A673 (cell line): ENCODE results near the gene ARPC2.

ENCODE experiments used
- CTCF ChIP-seq: fragments of 300-800, 200-600 bp; sonication (generic); conservative IDR thresholded peaks from 2 replicates; pipeline ENCODE4 v1.5.1; 2017; ENCODE audit warnings: low read depth, mild to moderate bottlenecking, antibody characterized with exemption, low read length, moderate library complexity, mixed read lengths
- EZH2 ChIP-seq: fragments of 200-600 bp; sonication (generic); IDR thresholded peaks from 2 replicates; pipeline ENCODE4 v1.6.1; 2017; ENCODE audit warnings: borderline replicate concordance, low read depth, mild to moderate bottlenecking, mixed read lengths, antibody characterized with exemption, low read length; ENCODE audit not compliant: poor library complexity, severe bottlenecking

- TF ChIP-seq CTCF: no peak
- no peak for TF ChIP-seq EZH2
Measured at GRCh38 chr2:218221000-218221399, 4.0 kb downstream of the ARPC2 start.
